Naive thymus-derived CD4-positive, alpha-beta T cell (primary cell): ENCODE data around the gene E2F6. TPM values are rescaled to one million over a fixed set of nuclear protein-coding genes. Genes with fewer than 3 reads are reported as not detected.

Experiments used
- ATAC-seq: fragments of 150-1000 bp; cut with Tn5 transposase; 2 replicates; pipeline ENCODE4 v1.10.0; 2021; ENCODE audit warnings: mild to moderate bottlenecking, moderate library complexity
- CTCF ChIA-PET: fragments of 350-600 bp; sonication (Branson Sonifier 250); formaldehyde crosslinking; loops from one replicate; lab custom pipeline; 2021; ENCODE audit warnings: antibody characterized with exemption; lab: Charles Lee
- POLR2A ChIA-PET: fragments of 350-600 bp; sonication (Branson Sonifier 250); formaldehyde crosslinking; loops from one replicate; lab custom pipeline; 2021; ENCODE audit warnings: antibody characterized with exemption, inconsistent platforms; lab: Charles Lee
- DNase-seq, 9 donors: peaks; one replicate each; pipeline versions ENCODE4 v3.0.0 to v3.0.0-alpha.2; 2020 to 2022; ENCODE audit warnings: mixed read lengths in 1 of 9
- H3K27ac ChIP-seq: one replicate; pipeline ENCODE4 v1.7.0; 2013; ENCODE audit warnings: mild to moderate bottlenecking, low read depth, low read length, moderate library complexity
- H3K27me3 ChIP-seq, 2 donors: one replicate each; pipeline ENCODE4 v1.7.0; 2013; ENCODE audit warnings: low read length in 2 of 2, mild to moderate bottlenecking in 2 of 2, moderate library complexity in 2 of 2; ENCODE audit not compliant: control insufficient read depth in 2 of 2, insufficient read depth in 2 of 2
- H3K36me3 ChIP-seq, 3 experiments: 1 replicate in 2 of 3; 2 replicates in 1 of 3; pipeline ENCODE4 v1.7.0; 2013; ENCODE audit warnings: low read length in 3 of 3, mild to moderate bottlenecking in 3 of 3, moderate library complexity in 1 of 3; ENCODE audit not compliant: insufficient read depth in 3 of 3, control insufficient read depth in 2 of 3
- H3K4me1 ChIP-seq, 2 donors: one replicate each; pipeline ENCODE4 v1.7.0; 2013; ENCODE audit warnings: low read length in 2 of 2, mild to moderate bottlenecking in 2 of 2, moderate library complexity in 1 of 2; ENCODE audit not compliant: control insufficient read depth in 2 of 2, insufficient read depth in 2 of 2
- H3K4me3 ChIP-seq: 2 replicates; pipeline ENCODE4 v1.7.0; 2013; ENCODE audit warnings: mild to moderate bottlenecking, low read length
- H3K9me3 ChIP-seq, 3 experiments: 1 replicate in 2 of 3; 2 replicates in 1 of 3; pipeline ENCODE4 v1.7.0; 2013; ENCODE audit warnings: low read length in 3 of 3; ENCODE audit not compliant: control insufficient read depth in 2 of 3
- H3K27ac Mint-ChIP-seq, 9 donors: one replicate each; pipeline ENCODE4 v1.8.0; 2020 to 2022; ENCODE audit warnings: mixed read lengths in 9 of 9, mild to moderate bottlenecking in 8 of 9, moderate library complexity in 5 of 9, inconsistent platforms in 2 of 9
- H3K27me3 Mint-ChIP-seq, 5 donors: one replicate each; pipeline ENCODE4 v1.8.0; 2021 to 2022; ENCODE audit warnings: mixed read lengths in 5 of 5, mild to moderate bottlenecking in 1 of 5
- H3K36me3 Mint-ChIP-seq, 5 donors: one replicate each; pipeline ENCODE4 v1.8.0; 2020 to 2022; ENCODE audit warnings: mixed read lengths in 5 of 5, mild to moderate bottlenecking in 3 of 5, inconsistent platforms in 1 of 5
- H3K4me1 Mint-ChIP-seq, 7 donors: one replicate each; pipeline ENCODE4 v1.8.0; 2020 to 2022; ENCODE audit warnings: mixed read lengths in 7 of 7, mild to moderate bottlenecking in 3 of 7, inconsistent platforms in 1 of 7
- H3K4me3 Mint-ChIP-seq, 10 donors: one replicate each; pipeline ENCODE4 v1.8.0; 2020 to 2022; ENCODE audit warnings: mild to moderate bottlenecking in 10 of 10, mixed read lengths in 10 of 10, moderate library complexity in 6 of 10, inconsistent platforms in 2 of 10
- H3K9me3 Mint-ChIP-seq, 11 donors: one replicate each; pipeline ENCODE4 v1.8.0; 2020 to 2022; ENCODE audit warnings: mixed read lengths in 11 of 11, mild to moderate bottlenecking in 4 of 11, inconsistent platforms in 1 of 11, moderate library complexity in 1 of 11
- intact Hi-C, 2 donors: fragments of 100-400 bp; cut with micrococcal nuclease; formaldehyde crosslinking; loops; one replicate each; pipeline ENCODE4 v1.15.1; 2023
- polyA plus RNA-seq, 2 donors: library from polyadenylated mRNA; unstranded; fragments of 300-500 nt; fragmentation: Illumina TruSeq; gene quantifications; one replicate each; pipeline ENCODE4 v1.2.3, GENCODE V29; 2021
- total RNA-seq, 6 experiments: library from RNA in 5 of 6; stranded (reverse) in 5 of 6; gene quantifications; 1 replicate in 5 of 6; 2 replicates in 1 of 6; pipeline ENCODE4 v1.2.3 and lab custom pipeline; 2021 to 2026

Gene E2F6
- total and polyA plus RNA-seq, 7 experiments from 2014 or later: 3.1 to 11.6 (median 6.7) TPM

DNA sequence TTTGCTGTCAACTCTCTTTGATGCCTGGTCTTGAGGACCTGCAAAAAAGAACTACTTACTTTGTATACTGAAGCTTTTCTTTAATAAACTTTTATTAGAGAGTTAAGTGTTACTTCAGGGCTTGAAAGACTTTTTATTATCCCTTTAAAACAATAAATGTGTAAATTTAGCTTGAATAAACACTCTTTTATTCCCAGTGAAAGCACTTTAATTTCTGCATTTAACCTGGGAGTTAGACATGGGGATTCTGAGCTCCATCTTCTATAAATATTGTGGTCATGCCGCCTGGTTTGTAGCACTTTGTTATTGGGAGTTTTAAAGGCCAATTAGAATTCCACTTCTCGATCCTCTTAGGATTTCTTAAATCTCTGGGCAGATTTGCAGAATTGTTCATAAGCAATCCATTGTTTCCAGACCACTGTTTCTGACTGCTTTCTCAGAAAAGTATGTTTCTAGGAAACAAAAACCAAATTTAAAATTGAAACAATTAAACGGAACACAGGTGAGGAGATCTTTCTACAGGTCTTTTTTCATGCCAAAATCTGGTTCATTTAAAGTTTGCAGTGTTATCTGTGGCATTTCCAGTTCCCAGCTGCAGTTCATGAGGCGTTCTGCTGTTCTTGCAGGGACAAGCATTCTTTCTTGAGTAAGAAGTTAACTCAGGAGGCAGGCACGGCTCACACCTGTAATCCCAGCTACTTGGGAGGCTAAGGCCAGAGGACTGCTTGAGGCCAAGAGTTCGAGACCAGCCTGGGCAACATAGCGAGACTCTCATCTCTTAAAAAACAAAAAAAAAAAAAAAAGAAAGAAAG is 18.1 kb upstream of the E2F6 start:
- Histone ChIP-seq H3K4me3 (no peak overlapping the region), H3K4me1 (no peaks in the 10 kb centered on the region), H3K9me3 (no peaks in the 10 kb centered on the region), H3K27ac (no peak overlapping the region), H3K27me3 (peaks cover 3 to 7% of the 10 kb centered on the region in 2 donors), H3K36me3 (no peaks in the 10 kb centered on the region)
- no peak overlapping the region for H3K27ac Mint-ChIP-seq
- DNase-seq: no peak
- ChIA-PET CTCF (interaction anchor here (0.7 kb wide), 1 partner anchor 32 kb away, joined by 4 read pairs; no protein-coding TSS in a partner anchor), POLR2A (no interaction called here)
- peaks cover 0 to 2% (median 0%) of the 10 kb centered on the region in 11 donors for H3K9me3 Mint-ChIP-seq
- intact Hi-C loops: no loop called here
- ATAC-seq: no peak
- peaks cover 0 to 18% (median 12%) of the 10 kb centered on the region in 7 donors for H3K4me1 Mint-ChIP-seq
- H3K27me3 Mint-ChIP-seq: peaks cover 58 to 67% (median 63%) of the 10 kb centered on the region in 5 donors
- H3K36me3 Mint-ChIP-seq: no peaks in the 10 kb centered on the region
- peak overlapping the region in 5 of 10 donors; percentile 3 to 80 (median 46) for H3K4me3 Mint-ChIP-seq

- ATAC-seq (no peak), DNase-seq (no peak)
- Histone ChIP-seq H3K4me3 (no peak overlapping the region), H3K36me3 (no peaks in the 10 kb centered on the region), H3K4me1 (no peaks in the 10 kb centered on the region), H3K27me3 (peaks cover 3 to 7% of the 10 kb centered on the region in 2 donors), H3K9me3 (no peaks in the 10 kb centered on the region), H3K27ac (no peak overlapping the region)
- peak overlapping the region in 2 of 10 donors; percentile 80 for H3K4me3 Mint-ChIP-seq
- peaks cover 0 to 18% (median 12%) of the 10 kb centered on the region in 7 donors for H3K4me1 Mint-ChIP-seq
- ChIA-PET POLR2A (no interaction called here), CTCF (no interaction called here)
- peaks cover 65 to 74% (median 68%) of the 10 kb centered on the region in 5 donors for H3K27me3 Mint-ChIP-seq
- intact Hi-C loops: no loop called here
- no peak overlapping the region for H3K27ac Mint-ChIP-seq
- no peaks in the 10 kb centered on the region for H3K36me3 Mint-ChIP-seq
- peaks cover 0 to 2% (median 0%) of the 10 kb centered on the region in 11 donors for H3K9me3 Mint-ChIP-seq
Measured at GRCh38 chr2:11482473-11483035, 16.6 kb upstream of the E2F6 start.

DNA sequence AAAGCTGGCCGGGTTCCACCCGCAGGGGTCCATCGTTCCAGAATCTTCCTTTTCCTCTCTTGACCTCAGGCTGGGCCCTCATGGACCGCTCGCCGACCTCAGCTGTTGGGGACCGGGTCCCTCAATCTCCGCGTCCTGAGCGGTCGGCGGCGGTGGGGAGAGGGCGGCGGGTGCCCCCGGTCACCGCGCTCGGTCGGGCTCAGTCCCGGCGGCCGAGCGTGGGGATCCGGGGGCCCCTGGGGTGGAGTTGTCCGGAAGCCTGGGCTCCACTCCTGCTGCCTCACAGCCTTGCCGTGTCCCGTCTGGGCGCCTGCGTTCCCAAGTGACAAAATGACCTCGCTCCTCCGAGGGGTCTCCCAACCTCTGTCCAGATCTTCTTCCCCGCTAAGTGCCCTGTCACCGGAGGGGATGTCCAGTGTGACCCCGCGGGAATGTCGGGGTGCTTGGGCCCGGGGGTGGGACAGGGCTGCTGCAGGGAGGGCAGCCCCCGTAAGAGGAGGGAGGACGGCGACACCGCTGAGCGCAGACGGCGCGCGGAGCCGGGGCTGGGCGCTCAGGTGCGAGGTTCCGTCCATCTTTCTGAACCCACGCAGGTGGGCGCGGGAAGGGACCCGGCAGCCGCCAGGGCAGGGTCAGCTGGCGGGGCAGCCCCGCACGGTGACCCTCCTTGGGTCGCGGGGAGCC is 16.0 kb upstream of the E2F6 start:
- Mint-ChIP-seq H3K36me3 (no peaks in the 10 kb centered on the region), H3K9me3 (peaks cover 0 to 2% (median 0%) of the 10 kb centered on the region in 11 donors), H3K4me3 (peak overlapping the region in 4 of 10 donors; percentile 32 to 65 (median 54)), H3K4me1 (peaks cover 0 to 18% (median 12%) of the 10 kb centered on the region in 7 donors), H3K27ac (no peak overlapping the region), H3K27me3 (peaks cover 60 to 74% (median 62%) of the 10 kb centered on the region in 5 donors)
- Histone ChIP-seq H3K36me3 (no peaks in the 10 kb centered on the region), H3K4me1 (no peaks in the 10 kb centered on the region), H3K4me3 (no peak overlapping the region), H3K27me3 (peaks cover 3 to 7% of the 10 kb centered on the region in 2 donors), H3K27ac (no peak overlapping the region), H3K9me3 (no peaks in the 10 kb centered on the region)
- CTCF ChIA-PET: interaction anchor here (0.7 kb wide), 1 partner anchor 315 kb away, joined by 3 read pairs; no protein-coding TSS in a partner anchor
- ATAC-seq (no peak), DNase-seq (no peak)
- intact Hi-C loops: no loop called here
- POLR2A ChIA-PET: no interaction called here

DNA sequence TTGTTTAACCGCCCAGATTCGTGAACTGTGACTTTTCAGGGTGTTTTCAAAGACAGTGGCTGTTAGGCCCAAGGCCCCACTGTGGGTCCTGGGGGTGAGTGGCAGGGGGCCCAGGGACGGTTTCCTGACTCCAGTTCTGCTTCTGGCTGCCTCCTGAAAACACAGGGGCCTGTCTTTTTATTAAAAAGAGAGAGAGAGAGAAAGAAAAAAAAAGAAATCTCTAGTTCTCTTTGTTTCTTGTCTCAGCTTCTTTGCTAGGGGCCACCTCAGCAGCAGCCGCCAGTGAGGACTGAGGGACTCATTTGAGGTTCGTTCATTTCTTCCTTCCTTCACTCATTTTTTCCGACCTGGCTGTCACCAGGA is 15.4 kb upstream of the E2F6 start:
- no peaks in the 10 kb centered on the region for H3K36me3 Mint-ChIP-seq
- POLR2A ChIA-PET: no interaction called here
- H3K4me1 ChIP-seq: no peaks in the 10 kb centered on the region
- H3K9me3 ChIP-seq: no peaks in the 10 kb centered on the region
- ATAC-seq: no peak
- H3K4me1 Mint-ChIP-seq: peaks cover 0 to 18% (median 12%) of the 10 kb centered on the region in 7 donors
- H3K27ac Mint-ChIP-seq: no peak overlapping the region
- intact Hi-C loops: no loop called here
- H3K27me3 ChIP-seq: peaks cover 2 to 7% of the 10 kb centered on the region in 2 donors
- CTCF ChIA-PET: interaction anchor here (0.7 kb wide), 1 partner anchor 316 kb away, joined by 3 read pairs; no protein-coding TSS in a partner anchor
- no peaks in the 10 kb centered on the region for H3K36me3 ChIP-seq
- no peak overlapping the region for H3K4me3 ChIP-seq
- H3K4me3 Mint-ChIP-seq: peak overlapping the region in 6 of 10 donors; percentile 32 to 65 (median 52)
- no peak overlapping the region for H3K27ac ChIP-seq
- H3K27me3 Mint-ChIP-seq: peaks cover 56 to 71% (median 62%) of the 10 kb centered on the region in 5 donors
- DNase-seq: no peak
- H3K9me3 Mint-ChIP-seq: peaks cover 0 to 2% (median 0%) of the 10 kb centered on the region in 11 donors

DNA sequence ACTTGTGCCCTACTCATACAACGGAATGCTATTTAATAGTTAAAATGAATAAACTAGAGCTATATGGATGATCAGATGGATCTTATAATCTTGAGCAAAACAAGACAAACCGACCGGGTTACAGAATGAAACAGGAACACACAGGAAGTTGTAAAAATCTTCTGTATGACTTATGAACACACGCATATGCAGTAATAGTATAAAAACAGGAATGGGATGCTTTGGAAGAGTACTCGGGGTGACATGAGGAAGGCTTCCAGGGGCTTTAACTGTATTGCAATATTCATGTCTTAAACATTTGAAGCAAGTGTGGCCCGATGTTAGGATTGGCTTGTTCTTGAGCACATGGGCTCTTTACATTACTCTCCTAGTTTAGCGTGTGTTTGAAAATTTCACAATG is 14.9 kb upstream of the E2F6 start:
- no peak overlapping the region for H3K4me3 ChIP-seq
- Mint-ChIP-seq H3K9me3 (peaks cover 0 to 2% (median 0%) of the 10 kb centered on the region in 11 donors), H3K4me1 (peaks cover 0 to 18% (median 12%) of the 10 kb centered on the region in 7 donors), H3K27me3 (peaks cover 52 to 66% (median 58%) of the 10 kb centered on the region in 5 donors), H3K27ac (no peak overlapping the region), H3K36me3 (no peaks in the 10 kb centered on the region), H3K4me3 (peak overlapping the region in 7 of 10 donors; percentile 3 to 65 (median 35))
- no peaks in the 10 kb centered on the region for H3K4me1 ChIP-seq
- ChIA-PET CTCF (interaction anchor here (0.5 to 0.8 kb wide), 3 partner anchors 18 to 299 kb away, joined by 3 to 4 read pairs (median 3); no protein-coding TSS in a partner anchor), POLR2A (no interaction called here)
- peaks cover 0 to 5% of the 10 kb centered on the region in 2 donors for H3K27me3 ChIP-seq
- no peaks in the 10 kb centered on the region for H3K9me3 ChIP-seq
- no peak overlapping the region for H3K27ac ChIP-seq
- H3K36me3 ChIP-seq: no peaks in the 10 kb centered on the region
- DNase-seq (no peak), ATAC-seq (no peak)
- intact Hi-C loops: no loop called here

DNA sequence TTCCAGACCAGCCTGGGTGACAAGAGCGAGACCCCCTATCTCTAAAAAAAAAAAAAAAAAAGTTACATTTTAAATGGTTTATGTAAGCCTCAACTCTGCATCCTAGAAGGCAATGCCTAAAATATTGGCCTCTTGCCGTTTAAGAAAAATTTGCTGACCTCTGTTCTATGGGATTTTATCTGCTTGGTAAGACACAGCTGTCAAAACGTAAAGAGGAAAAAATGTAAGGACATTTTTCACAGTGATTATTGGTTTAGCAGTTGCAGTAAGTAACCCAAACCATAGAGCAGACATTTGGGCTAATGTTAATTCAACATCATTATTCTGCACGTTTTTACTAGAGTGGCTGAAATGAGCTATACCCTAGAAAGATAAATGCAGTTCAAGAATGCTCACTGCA is 14.4 kb upstream of the E2F6 start:
- Mint-ChIP-seq H3K4me1 (peaks cover 0 to 18% (median 12%) of the 10 kb centered on the region in 7 donors), H3K27ac (no peak overlapping the region), H3K36me3 (no peaks in the 10 kb centered on the region), H3K27me3 (peaks cover 48 to 61% (median 54%) of the 10 kb centered on the region in 5 donors), H3K4me3 (peak overlapping the region in 3 of 10 donors; percentile 33 to 65 (median 43)), H3K9me3 (peaks cover 0 to 2% (median 0%) of the 10 kb centered on the region in 11 donors)
- Histone ChIP-seq H3K4me3 (no peak overlapping the region), H3K36me3 (no peaks in the 10 kb centered on the region), H3K27me3 (peaks cover 0 to 5% of the 10 kb centered on the region in 2 donors), H3K4me1 (no peaks in the 10 kb centered on the region), H3K27ac (no peak overlapping the region), H3K9me3 (no peaks in the 10 kb centered on the region)
- ChIA-PET CTCF (interaction anchor here (0.5 to 1.1 kb wide), 3 partner anchors 18 to 1527 kb away, joined by 3 read pairs; no protein-coding TSS in a partner anchor), POLR2A (no interaction called here)
- ATAC-seq (no peak), DNase-seq (no peak)
- intact Hi-C loops: no loop called here
